ENCODE measurements around the gene LY6G6C.

LY6G6C gene

GRCh38 chr6:31713991-31714684 lies 7.4 kb downstream of the LY6G6C start:
- TF ChIP-seq USF1 (IDR thresholded peaks at IDR 0.05): no peak
- no peak for TF ChIP-seq REST (IDR thresholded peaks at IDR 0.05; ENCODE audit: low read depth)
- no peak for TF ChIP-seq RAD21 (IDR thresholded peaks at IDR 0.05; ENCODE audit: low read depth)
- TF ChIP-seq NFIC (IDR thresholded peaks at IDR 0.05): no peak

- TF ChIP-seq EP300 (IDR thresholded peaks at IDR 0.05; ENCODE audit: borderline replicate concordance): no peak
- TF ChIP-seq NFIC (IDR thresholded peaks at IDR 0.05): no peak
- TF ChIP-seq EGR1 (IDR thresholded peaks at IDR 0.05): no peak
- TF ChIP-seq TEAD4 (IDR thresholded peaks at IDR 0.05): no peak
- no peak for TF ChIP-seq MAX (IDR thresholded peaks at IDR 0.05)
- TF ChIP-seq TAF1 (IDR thresholded peaks at IDR 0.05; ENCODE audit: low read depth): no peak
- TF ChIP-seq FOXM1 (IDR thresholded peaks at IDR 0.05; ENCODE audit: borderline replicate concordance, low read depth): no peak
- no peak for TF ChIP-seq TCF12 (IDR thresholded peaks at IDR 0.05; ENCODE audit: low read depth)
- no peak for TF ChIP-seq YY1 (IDR thresholded peaks at IDR 0.05; ENCODE audit: low read depth)
- no peak for TF ChIP-seq ZBTB7A (IDR thresholded peaks at IDR 0.05; ENCODE audit: low read depth)
- no peak for TF ChIP-seq CEBPB (IDR thresholded peaks at IDR 0.05)
- no peak for TF ChIP-seq RAD21 (IDR thresholded peaks at IDR 0.05; ENCODE audit: low read depth)
- TF ChIP-seq USF1 (IDR thresholded peaks at IDR 0.05): no peak
- TF ChIP-seq CREB1 (IDR thresholded peaks at IDR 0.05; ENCODE audit: low read depth): no peak
- no peak for TF ChIP-seq REST (IDR thresholded peaks at IDR 0.05; ENCODE audit: low read depth)
Measured at GRCh38 chr6:31713465-31713864, 8.1 kb downstream of the LY6G6C start.

- TF ChIP-seq FOXM1 (IDR thresholded peaks at IDR 0.05; ENCODE audit: borderline replicate concordance, low read depth) (no peak), TAF1 (IDR thresholded peaks at IDR 0.05; ENCODE audit: low read depth) (no peak), ZBTB7A (IDR thresholded peaks at IDR 0.05; ENCODE audit: low read depth) (no peak), MAX (IDR thresholded peaks at IDR 0.05) (no peak), TCF12 (IDR thresholded peaks at IDR 0.05; ENCODE audit: low read depth) (no peak), CEBPB (IDR thresholded peaks at IDR 0.05) (no peak), EGR1 (IDR thresholded peaks at IDR 0.05) (no peak), YY1 (IDR thresholded peaks at IDR 0.05; ENCODE audit: low read depth) (no peak), CREB1 (IDR thresholded peaks at IDR 0.05; ENCODE audit: low read depth) (no peak), REST (IDR thresholded peaks at IDR 0.05; ENCODE audit: low read depth) (no peak), RAD21 (IDR thresholded peaks at IDR 0.05; ENCODE audit: low read depth) (no peak), USF1 (IDR thresholded peaks at IDR 0.05) (no peak), EP300 (IDR thresholded peaks at IDR 0.05; ENCODE audit: borderline replicate concordance) (no peak), NFIC (IDR thresholded peaks at IDR 0.05) (no peak)
Measured at GRCh38 chr6:31712296-31712695, 9.2 kb downstream of the LY6G6C start.

GRCh38 chr6:31711233-31711632 lies 10.3 kb downstream of the LY6G6C start:
- TF ChIP-seq TAF1 (IDR thresholded peaks at IDR 0.05; ENCODE audit: low read depth) (0 out of 2 replicates have a peak, but pooled peaks have one; percentile 30), ZBTB7A (IDR thresholded peaks at IDR 0.05; ENCODE audit: low read depth) (no peak)
